HEK293 (cell line): Measurements from ENCODE around the gene EZH2.

Experiments used
- BCL11B ChIP-seq: fragments of 450-650 bp; formaldehyde crosslinking; IDR thresholded peaks from 2 replicates; pipeline ENCODE4 v1.5.1; 2016; ENCODE audit warnings: low read depth, missing biosample characterization, missing genetic modification characterization
- CTCF ChIP-seq: fragments of 450-650 bp; formaldehyde crosslinking; IDR thresholded peaks from 2 replicates; pipeline ENCODE4 v1.5.1; 2016; ENCODE audit warnings: missing biosample characterization, missing genetic modification characterization
- PBX3 ChIP-seq: sonication (generic); formaldehyde crosslinking; IDR thresholded peaks from 2 replicates; pipeline ENCODE4 v1.8.1; 2022; ENCODE audit warnings: mild to moderate bottlenecking, moderate library complexity, missing genetic modification reagents
- YY1 ChIP-seq: fragments of 450-650 bp; formaldehyde crosslinking; IDR thresholded peaks from 2 replicates; pipeline ENCODE4 v1.5.1; 2018; ENCODE audit warnings: missing biosample characterization, missing genetic modification characterization
- ZBTB8A ChIP-seq: fragments of 450-650 bp; formaldehyde crosslinking; IDR thresholded peaks from 2 replicates; pipeline ENCODE4 v1.5.1; 2016; ENCODE audit warnings: missing biosample characterization, missing genetic modification characterization
- ZFP41 ChIP-seq: fragments of 450-650 bp; formaldehyde crosslinking; IDR thresholded peaks from 2 replicates; pipeline ENCODE4 v1.5.1; 2016; ENCODE audit warnings: missing biosample characterization, missing genetic modification characterization, borderline replicate concordance
- ZNF19 ChIP-seq: fragments of 450-650 bp; formaldehyde crosslinking; IDR thresholded peaks from 2 replicates; pipeline ENCODE4; 2016; ENCODE audit warnings: missing biosample characterization, missing genetic modification characterization, low read depth
- ZNF23 ChIP-seq: fragments of 450-650 bp; formaldehyde crosslinking; IDR thresholded peaks from 2 replicates; pipeline ENCODE4 v1.5.1; 2016; ENCODE audit warnings: missing biosample characterization, missing genetic modification characterization, borderline replicate concordance
- ZNF274 ChIP-seq, 2 experiments: fragments of 200-500 bp in 1 of 2; fragments of 450-650 bp in 1 of 2; sonication (Bioruptor generic) in 1 of 2; formaldehyde crosslinking in 1 of 2; IDR thresholded peaks; 2 replicates each; pipeline versions ENCODE4 v1.5.1 to v1.6.1; 2014 to 2016; ENCODE audit warnings: borderline replicate concordance in 1 of 2, inconsistent platforms in 1 of 2, low read length in 1 of 2, missing biosample characterization in 1 of 2, missing genetic modification characterization in 1 of 2
- ZNF777 ChIP-seq: fragments of 450-650 bp; formaldehyde crosslinking; IDR thresholded peaks from 2 replicates; pipeline ENCODE4 v1.5.1; 2017; ENCODE audit warnings: missing biosample characterization, missing genetic modification characterization, borderline replicate concordance
- ZSCAN16 ChIP-seq: fragments of 450-650 bp; formaldehyde crosslinking; IDR thresholded peaks from 2 replicates; pipeline ENCODE4 v1.5.1; 2016; ENCODE audit warnings: missing biosample characterization, missing genetic modification characterization

GRCh38 chr7:148888300-148888699 lies 4.2 kb upstream of the EZH2 start:
- TF ChIP-seq ZNF777 (tag by site-specific recombination) (no peak), CTCF (tag by site-specific recombination) (no peak), ZNF19 (tag by site-specific recombination) (no peak), ZNF274 (IDR thresholded peaks at IDR 0.05; ENCODE audit: low read length) (no peak), ZNF274 (tag by site-specific recombination; IDR thresholded peaks at IDR 0.05; ENCODE audit: borderline replicate concordance) (no peak), YY1 (tag by site-specific recombination) (no peak), ZNF23 (tag by site-specific recombination) (no peak), ZBTB8A (tag by site-specific recombination) (no peak), ZSCAN16 (no peak), ZFP41 (no peak), BCL11B (no peak), PBX3 (no peak)
